GM12864 (cell line): ENCODE results near the gene FBN1.

Experiments
- DNase-seq: peaks from one replicate; pipeline ENCODE4 v3.0.0-alpha.2; 2011; ENCODE audit warnings: low read depth
- H3K4me3 ChIP-seq: 2 replicates; pipeline ENCODE4 v1.5.1; 2011; ENCODE audit warnings: mild to moderate bottlenecking, low read depth, low read length, control low read depth
- CTCF ChIP-seq: IDR thresholded peaks from 2 replicates; pipeline ENCODE4 v1.5.1; 2011; ENCODE audit warnings: low read depth, mild to moderate bottlenecking, moderate library complexity, low read length, control low read depth, inconsistent platforms; ENCODE audit errors: missing control alignments

Gene FBN1

GRCh38 chr15:48614051-48614450, 31.5 kb downstream of the FBN1 start:
- DNase-seq = no peak
- no peak overlapping the region for H3K4me3 ChIP-seq
- TF ChIP-seq CTCF = no peak

GRCh38 chr15:48609486-48609885, 36.0 kb downstream of the FBN1 start:
- TF ChIP-seq CTCF = no peak
- H3K4me3 ChIP-seq = no peak overlapping the region
- DNase-seq = no peak

GRCh38 chr15:48607846-48608245, 37.7 kb downstream of the FBN1 start:
- no peak for DNase-seq
- no peak for TF ChIP-seq CTCF
- no peak overlapping the region for H3K4me3 ChIP-seq

- H3K4me3 ChIP-seq = no peak overlapping the region
- TF ChIP-seq CTCF = no peak
- DNase-seq = no peak
These were observed 40.9 kb downstream of the FBN1 start for GRCh38 chr15:48604567-48604966.

- TF ChIP-seq CTCF = no peak
- H3K4me3 ChIP-seq = no peak overlapping the region
- DNase-seq = no peak
These were observed 41.6 kb downstream of the FBN1 start for GRCh38 chr15:48603922-48604321.

GRCh38 chr15:48603123-48603500, 42.4 kb downstream of the FBN1 start:
- no peak for TF ChIP-seq CTCF
- H3K4me3 ChIP-seq = no peak overlapping the region
- no peak for DNase-seq

- no peak for DNase-seq
- TF ChIP-seq CTCF = no peak
These were observed 43.0 kb downstream of the FBN1 start for GRCh38 chr15:48602358-48603122.

More at GRCh38 chr15:48602358-48603122, 43.0 kb downstream of the FBN1 start:
- H3K4me3 ChIP-seq = no peak overlapping the region
